Neural progenitor cell (in vitro differentiated cells): ENCODE measurements around the gene IL23R.

Experiments used
- CTCF ChIP-seq: fragments of 200-600 bp; sonication (generic); IDR thresholded peaks from 2 replicates; pipeline ENCODE4 v1.5.1; 2017; ENCODE audit warnings: antibody characterized with exemption, mild to moderate bottlenecking
- EZH2 ChIP-seq: fragments of 200-600 bp; sonication (generic); IDR thresholded peaks from 2 replicates; pipeline ENCODE4 v1.6.1; 2017; ENCODE audit warnings: antibody characterized with exemption, mild to moderate bottlenecking, moderate library complexity
- EZH2phosphoT487 ChIP-seq: fragments of 200-600 bp; sonication (generic); IDR thresholded peaks from 2 replicates; pipeline ENCODE4 v1.6.1; 2017; ENCODE audit warnings: antibody characterized with exemption

DNA sequence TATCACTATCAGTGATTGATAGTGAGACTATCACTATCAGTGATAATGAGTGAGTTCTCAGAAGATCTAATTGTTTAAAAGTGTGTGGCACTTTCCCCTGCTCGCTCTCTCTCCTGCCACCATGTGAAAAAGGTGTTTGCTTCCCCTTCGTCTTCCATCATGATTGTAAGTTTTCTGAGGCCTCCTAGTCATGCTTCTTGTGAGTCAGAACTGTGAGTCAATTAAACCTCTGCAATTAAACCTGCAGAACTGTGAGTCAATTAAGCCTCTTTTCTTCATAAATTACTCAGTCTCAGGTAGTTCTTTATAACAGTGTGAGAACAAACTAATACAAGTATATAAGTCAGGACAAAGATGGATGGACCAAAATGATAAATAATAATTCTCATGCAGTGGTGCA is 7.0 kb upstream of the IL23R start:
- TF ChIP-seq CTCF = no peak
- no peak for TF ChIP-seq EZH2phosphoT487
- TF ChIP-seq EZH2 = no peak
